HG03175 (cell line): ENCODE measurements around the gene CFAP221.

Experiments
- ATAC-seq: cut with Tn5 transposase; IDR thresholded peaks from one replicate; pipeline ENCODE4 v1.9.1; 2021; ENCODE audit warnings: mild to moderate bottlenecking, moderate library complexity; ENCODE audit not compliant: unreplicated experiment

Gene CFAP221

DNA sequence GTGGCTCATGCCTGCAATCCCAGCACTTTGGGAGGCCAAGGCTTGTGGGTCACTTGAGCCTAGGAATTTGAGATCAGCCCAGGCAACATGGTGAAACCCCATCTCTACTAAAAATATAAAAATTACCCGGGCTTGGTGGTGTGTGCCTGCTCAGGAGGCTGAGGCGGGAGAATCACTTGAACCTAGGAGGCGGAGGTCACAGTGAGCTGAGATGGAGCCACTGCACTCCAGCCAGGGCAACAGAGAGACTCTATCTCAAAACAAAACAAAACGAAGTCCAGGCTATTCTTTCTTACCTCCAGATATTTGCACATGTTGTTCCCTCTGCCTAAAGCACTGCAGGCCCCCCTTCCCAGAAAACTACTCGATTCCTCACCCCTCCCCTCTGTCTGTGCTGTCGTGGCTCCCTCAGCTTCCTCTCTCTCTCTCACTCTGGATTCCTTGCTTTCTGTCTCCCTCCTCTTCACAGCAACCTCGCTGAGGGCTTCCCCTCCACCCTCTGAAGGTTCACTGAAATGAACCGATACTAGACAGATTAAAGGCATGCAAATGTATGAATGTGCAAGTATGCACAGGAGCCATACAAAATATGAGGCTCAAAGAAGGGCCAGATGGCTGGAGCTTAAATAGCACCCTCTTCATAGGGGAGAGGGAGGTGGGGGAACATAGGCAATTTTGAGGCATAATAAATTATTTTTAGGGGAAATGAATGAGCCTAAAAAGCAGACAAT is 153.2 kb downstream of the CFAP221 start:
- no peak for ATAC-seq

DNA sequence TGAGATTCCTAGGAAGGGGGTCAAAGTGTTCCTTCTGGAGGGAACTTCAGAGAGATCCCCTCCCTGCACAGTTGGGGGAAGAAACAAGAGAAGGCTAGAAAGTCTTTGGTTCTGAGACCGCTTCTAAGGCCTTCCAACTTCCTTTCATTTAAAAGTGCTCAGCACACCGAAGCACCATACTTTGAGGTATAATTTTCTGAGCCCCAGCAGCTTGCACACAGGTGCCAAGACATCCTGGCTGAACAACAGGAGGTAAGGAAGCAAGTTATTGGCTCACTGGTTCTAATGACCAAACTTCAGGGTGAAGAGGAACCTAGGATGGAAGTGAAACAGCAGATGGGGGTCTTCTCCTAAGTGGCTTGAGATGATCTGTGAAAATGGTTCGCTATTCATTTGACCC is 154.0 kb downstream of the CFAP221 start:
- ATAC-seq: no peak

DNA sequence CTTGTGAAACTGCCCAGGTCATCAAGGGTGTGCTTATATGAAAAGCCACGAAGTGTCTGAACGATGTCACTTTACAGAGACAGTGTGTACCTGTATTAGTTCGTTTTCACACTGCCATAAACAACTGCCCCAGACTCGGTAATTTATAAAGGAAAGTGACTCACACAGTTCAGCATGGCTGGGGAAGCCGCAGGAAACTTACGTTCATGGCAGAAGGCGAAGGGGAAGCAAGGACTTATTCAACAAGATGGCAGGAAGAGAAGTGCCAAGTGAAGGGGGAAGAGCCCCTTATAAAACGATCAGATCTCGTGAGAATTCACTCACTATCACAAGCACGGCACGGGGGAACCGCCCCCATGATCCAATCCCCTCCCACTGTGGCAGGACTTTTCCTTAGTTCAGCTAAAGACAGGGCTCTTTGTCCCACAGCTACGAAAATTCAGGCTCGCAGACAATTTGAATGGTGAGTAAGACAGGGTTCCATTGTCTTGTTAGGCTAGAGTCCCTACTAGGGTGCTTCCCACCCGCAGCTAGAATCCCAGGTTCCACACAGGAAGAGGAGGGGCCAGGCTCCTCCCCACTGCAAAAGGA is 154.9 kb downstream of the CFAP221 start:
- ATAC-seq: no peak

DNA sequence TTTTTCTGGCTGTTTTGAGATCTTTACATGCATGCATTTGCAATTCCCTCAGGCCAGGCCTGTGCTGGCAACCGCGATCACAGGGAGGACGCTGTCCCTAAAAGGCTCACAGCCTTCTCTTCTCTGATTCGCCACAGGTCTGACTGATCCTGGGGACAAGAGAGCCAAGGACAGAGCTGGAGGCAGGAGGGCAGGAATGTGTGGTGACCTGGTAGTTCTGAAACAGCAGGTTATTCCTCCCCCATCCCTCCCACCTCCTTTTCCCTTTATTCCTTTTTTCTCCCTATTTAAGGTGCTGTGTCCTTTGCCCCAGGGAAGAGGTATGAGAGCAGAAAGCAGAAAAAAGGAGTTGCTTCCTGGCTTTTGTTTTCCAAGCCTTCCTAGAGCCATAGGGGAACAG is 156.6 kb downstream of the CFAP221 start:
- no peak for ATAC-seq

DNA sequence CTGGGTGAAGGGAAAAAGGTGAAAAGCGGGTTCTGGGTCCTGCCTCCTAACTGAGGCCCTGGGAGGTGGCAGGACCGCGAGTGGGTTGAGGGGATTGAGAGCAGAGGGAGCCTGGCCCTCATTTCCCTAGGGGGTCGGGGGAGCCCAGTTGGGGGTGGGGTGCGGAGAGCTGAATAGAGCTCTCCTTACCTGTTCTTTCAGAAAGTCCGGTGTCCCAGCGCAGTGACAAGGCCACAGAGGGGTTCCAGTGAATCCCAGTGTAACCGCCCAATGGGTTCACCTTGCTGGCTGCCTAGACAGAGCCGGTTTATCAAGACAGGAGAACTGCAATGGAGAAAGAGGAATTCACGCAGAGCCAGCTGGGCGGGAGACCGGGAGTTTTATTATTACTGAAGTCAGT is 157.1 kb downstream of the CFAP221 start:
- ATAC-seq: no peak

DNA sequence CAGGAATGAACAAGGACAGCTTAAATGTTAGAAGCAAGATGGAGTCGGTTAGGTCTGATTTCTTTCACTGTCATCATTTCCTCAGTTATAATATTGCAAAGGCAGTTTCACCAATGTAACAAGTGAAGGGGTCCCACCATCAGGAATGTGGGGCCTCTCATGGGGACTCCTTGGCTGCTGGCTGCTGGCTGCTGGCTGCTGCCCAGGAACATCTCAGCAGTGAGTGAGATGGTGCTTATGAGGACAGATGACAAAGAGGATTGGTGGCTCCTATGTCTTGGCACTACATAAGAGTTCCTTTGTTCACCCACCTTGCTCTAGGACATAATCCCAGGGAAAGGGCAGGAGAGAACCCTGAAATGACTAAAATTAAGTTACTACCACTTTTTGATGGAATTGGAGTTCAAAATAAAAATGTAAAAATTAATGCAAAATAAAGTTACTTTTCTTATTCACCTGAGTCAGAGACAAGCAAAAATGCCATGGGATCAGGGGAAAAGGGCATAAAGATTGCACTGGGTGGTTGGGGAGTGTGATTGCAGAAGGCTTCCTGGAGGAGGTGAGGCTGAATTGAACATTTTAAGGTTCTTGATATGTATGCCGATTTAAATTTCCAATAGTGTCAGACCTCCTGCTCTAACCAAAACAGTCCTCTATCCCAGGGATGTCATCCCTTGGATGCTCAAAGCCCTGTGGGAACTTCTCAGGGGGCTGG is 158.1 kb downstream of the CFAP221 start:
- peak; percentile 11 for ATAC-seq

DNA sequence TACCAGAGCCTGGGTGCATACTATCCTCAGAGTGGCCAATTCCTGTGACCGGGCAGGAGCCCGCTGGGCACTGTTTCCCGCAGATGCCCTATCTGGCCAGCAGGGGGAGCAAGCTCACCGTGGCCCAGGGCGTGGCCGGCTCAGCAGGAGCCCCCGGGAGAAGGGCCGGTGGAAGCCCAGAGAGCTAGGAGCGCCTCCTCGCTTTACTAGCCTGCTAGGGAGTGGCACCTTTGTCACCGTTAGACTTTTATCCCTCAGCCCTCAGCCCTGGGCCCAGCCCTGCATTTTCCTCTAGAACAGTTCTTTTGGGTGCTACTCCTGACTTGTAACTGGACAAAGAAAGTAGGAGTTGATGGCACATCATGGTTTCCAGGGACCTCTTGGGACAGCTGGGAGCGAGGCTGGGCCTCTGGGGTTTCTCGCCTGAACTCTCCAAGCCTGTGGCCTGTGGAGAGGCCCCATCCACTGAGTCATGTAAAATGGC is 158.7 kb downstream of the CFAP221 start:
- ATAC-seq: peak; percentile 86

DNA sequence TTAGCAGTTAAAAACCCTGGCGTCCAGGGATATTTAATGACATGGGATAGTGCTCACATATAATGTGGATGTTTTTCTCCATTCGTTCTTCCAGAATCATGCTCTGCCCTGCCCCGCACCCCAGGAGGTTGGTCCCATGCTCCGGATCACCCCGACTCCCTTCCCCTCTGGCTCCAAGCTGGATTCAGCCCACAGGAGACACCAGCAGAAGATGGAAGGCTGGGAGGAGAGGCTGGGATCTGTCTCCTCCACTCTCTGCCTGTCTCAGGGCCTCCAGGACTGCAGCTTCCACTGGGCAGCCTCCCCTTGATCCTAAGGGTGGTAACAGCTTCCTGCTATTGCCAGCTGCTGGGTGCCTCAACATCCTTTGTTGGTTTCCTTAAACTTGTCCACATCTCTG is 159.3 kb downstream of the CFAP221 start:
- ATAC-seq: no peak

DNA sequence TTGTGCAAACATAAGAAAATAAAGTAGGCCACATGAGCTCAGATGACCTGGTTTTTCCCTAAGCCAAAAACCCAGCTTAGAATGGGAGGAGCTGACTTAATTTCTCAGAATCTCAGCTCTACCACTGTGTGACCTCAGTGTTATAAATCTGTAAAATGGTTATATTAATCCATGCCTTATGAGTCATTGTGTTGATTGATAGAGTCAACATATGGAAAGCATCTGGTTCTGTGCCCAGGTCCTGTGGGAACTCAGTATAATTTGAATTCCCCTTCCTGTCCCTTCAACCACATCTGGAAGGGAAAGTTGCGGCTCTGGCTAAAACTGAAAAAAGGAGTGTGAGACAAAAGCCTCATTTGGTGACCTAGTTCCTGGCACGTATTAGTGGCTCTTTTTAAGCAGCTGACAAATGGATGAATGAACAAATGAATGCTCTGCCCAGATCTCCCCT is 160.4 kb downstream of the CFAP221 start:
- no peak for ATAC-seq

DNA sequence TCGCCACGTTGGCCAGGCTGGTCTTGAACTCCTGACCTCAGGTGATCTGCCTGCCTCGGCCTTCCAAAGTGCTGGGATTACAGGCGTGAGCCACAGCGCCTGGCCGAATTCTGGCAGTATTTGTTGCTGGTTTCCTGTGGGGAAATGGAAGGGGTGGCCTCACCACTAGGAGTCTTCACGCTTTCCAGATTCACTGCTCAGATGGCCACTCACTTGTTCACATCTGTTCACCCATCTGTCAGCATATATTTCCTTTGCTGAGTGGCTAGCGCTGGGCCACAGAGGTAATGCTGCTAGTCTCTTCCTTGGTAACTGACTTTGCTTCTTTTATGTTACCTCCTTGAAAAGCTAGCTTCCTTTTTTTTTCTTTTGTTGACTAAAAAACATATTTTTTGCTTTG is 162.0 kb downstream of the CFAP221 start:
- ATAC-seq: no peak
